ENCODE measurements around the gene PAQR4.

DNA sequence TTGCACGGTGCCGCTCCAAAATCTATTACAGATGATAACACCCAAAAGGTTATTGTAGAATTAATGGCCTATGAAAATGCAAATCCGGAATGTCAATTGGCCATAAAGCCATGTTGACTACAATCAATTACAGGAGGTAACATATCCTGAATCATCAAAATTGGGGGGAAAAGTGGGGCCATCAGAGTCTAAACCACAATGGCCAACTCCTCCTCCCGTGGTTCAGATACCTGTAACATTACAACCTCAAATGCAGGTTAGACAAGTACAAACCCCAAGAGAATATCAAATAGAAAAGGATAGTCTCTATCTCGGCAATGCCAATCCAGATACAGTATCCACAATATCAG, 42.5 kb upstream of the PAQR4 start:
- no peak for TF ChIP-seq EZH2 (IDR thresholded peaks at IDR 0.05)
- TF ChIP-seq POLR2AphosphoS5 (IDR thresholded peaks at IDR 0.05; ENCODE audit: borderline replicate concordance, low read depth, low read length) = no peak
- TF ChIP-seq FOXP2 (optimal IDR thresholded peaks at IDR 0.05; ENCODE audit: control extremely low read depth, extremely low read length, insufficient read depth) = no peak
